ENCODE results near the gene WDR41.

GRCh38 chr5:77418601-77419581 is 73.2 kb downstream of the WDR41 start:
- TF ChIP-seq CTCF (IDR thresholded peaks at IDR 0.05) (no peak), POLR2A (IDR thresholded peaks at IDR 0.05) (no peak)
